ENCODE measurements around the gene ADAMTS2.

Gene ADAMTS2

DNA sequence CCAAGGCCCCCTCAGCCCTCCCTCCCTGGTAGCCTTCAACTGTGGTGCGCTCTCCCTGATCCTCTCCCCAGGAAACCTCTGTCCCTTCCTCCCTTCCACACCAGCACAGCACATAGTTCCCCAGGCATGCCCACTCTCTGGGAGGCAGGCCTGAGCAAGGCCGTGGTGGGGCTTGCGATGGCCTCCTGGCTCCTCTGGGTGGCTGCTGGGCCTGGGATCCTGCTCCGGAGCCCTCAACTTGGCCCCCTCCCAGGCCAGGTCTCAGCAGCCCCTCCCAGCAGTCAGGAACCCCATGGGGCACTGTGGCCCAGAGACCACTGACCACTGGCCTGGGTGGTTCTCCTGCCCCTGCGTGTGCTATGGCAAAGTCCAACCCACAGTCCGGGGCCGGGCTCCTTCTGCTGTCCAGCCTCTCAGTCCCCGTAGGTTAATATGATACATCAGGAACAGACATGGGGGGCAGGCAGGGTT lies 159.3 kb downstream of the ADAMTS2 start:
- Histone ChIP-seq H3K27me3 (replicated peaks in 2 of 5; ENCODE audit: control insufficient read depth in 4 of 5, insufficient read depth in 5 of 5, low read length in 4 of 5) (peaks cover 0 to 2% (median 0%) of the 10 kb centered on the region in 5 experiments), H3K27ac (ENCODE audit: insufficient read depth in 1 of 2, low read depth in 1 of 2, low read length in 2 of 2, poor library complexity in 1 of 2, severe bottlenecking in 2 of 2) (no peak overlapping the region), H3K4me1 (ENCODE audit: control extremely low read depth in 1 of 4, control insufficient read depth in 4 of 4, insufficient read depth in 4 of 4, low read length in 3 of 4) (peaks cover 0 to 25% (median 17%) of the 10 kb centered on the region in 4 experiments), H3K9me3 (ENCODE audit: control extremely low read depth in 1 of 5, control insufficient read depth in 4 of 5, insufficient read depth in 2 of 5, low read depth in 1 of 5, low read length in 4 of 5) (no peaks in the 10 kb centered on the region), H3K36me3 (ENCODE audit: control insufficient read depth in 4 of 4, insufficient read depth in 4 of 4, low read length in 3 of 4) (no peaks in the 10 kb centered on the region), H3K4me3 (ENCODE audit: control insufficient read depth in 1 of 7, extremely low read depth in 1 of 7, insufficient read depth in 4 of 7, low read depth in 2 of 7, low read length in 6 of 7) (no peak overlapping the region)
- ChIA-PET POLR2A (no interaction called here), CTCF (interaction anchor here (1.0 kb wide), 1 partner anchor 19 kb away, joined by 4 read pairs; no protein-coding TSS in a partner anchor)
- DNase-seq: no peak
- 97% methylated on average over 8 of the region's 8 CpGs for WGBS (ENCODE audit: insufficient coverage)

DNA sequence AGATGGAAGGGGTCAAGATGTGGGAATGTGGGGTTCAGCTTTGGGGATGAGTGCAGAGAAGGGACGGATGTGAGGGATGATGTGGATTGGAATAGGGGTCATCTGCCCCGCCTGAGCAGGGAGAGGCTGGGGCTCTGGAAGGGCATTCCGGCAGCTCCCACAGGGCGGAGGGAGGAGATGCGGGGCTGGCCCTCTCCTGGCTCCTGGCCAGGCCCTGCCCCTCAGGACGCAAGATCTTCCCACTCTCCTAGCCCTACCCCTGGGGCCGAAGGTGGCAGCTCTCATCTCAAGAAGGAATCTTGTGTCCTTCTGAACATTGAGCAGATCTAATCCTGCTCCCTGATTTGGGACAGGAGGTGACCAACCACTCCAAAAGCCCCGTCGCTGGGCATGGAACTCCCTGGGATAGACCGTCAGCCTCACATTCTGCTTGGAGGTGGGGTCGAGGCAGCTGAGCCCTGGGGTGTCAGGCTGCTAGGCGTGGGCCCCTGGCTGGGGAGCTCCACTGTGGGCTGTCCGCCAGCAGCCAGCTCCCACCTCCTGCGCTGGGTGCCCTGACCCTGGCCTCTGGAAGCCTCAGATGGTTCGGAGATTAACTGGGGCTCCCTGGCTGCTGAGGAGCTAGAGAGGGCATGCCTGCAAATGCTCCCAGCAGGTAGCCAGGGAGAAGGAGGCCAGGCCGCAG lies 159.9 kb downstream of the ADAMTS2 start:
- H3K4me1 ChIP-seq (ENCODE audit: control extremely low read depth in 1 of 4, control insufficient read depth in 4 of 4, insufficient read depth in 4 of 4, low read length in 3 of 4): peaks cover 0 to 26% (median 18%) of the 10 kb centered on the region in 4 experiments
- WGBS (ENCODE audit: insufficient coverage): 96% methylated on average over 16 of the region's 16 CpGs
- POLR2A ChIA-PET: no interaction called here

DNA sequence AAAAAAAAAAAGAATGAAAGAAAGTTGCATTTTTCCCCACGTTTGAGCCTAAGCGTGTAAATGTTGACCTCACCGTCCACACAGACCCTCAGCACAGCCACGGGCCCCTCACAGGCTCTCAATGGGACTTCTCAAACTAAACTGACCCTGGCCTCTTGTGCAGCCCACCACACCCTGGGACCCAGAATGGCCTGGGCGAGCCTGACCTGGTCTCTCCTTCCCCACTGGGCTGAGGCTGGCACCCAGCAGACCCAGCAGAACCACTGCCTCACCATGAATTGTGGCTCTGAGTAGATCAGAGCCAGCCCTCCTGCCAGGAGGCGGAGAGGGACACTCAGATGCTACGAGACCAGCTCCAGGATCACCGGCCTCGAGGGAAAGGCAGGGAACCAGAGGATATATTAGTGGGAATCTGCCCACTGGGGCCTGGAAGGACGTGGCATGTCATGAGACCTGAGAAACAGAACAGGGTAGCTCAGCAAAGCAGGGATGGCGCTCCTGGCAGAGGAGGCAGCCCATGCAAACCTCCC lies 160.7 kb downstream of the ADAMTS2 start:
- ChIA-PET CTCF (interaction anchor here (1.0 kb wide), 1 partner anchor 17 kb away, joined by 4 read pairs; no protein-coding TSS in a partner anchor), POLR2A (no interaction called here)
- Histone ChIP-seq H3K4me3 (ENCODE audit: control insufficient read depth in 1 of 7, extremely low read depth in 1 of 7, insufficient read depth in 4 of 7, low read depth in 2 of 7, low read length in 6 of 7) (no peak overlapping the region), H3K4me1 (ENCODE audit: control extremely low read depth in 1 of 4, control insufficient read depth in 4 of 4, insufficient read depth in 4 of 4, low read length in 3 of 4) (peaks cover 0 to 26% (median 18%) of the 10 kb centered on the region in 4 experiments), H3K27me3 (replicated peaks in 2 of 5; ENCODE audit: control insufficient read depth in 4 of 5, insufficient read depth in 5 of 5, low read length in 4 of 5) (peaks cover 0 to 2% (median 0%) of the 10 kb centered on the region in 5 experiments), H3K27ac (ENCODE audit: insufficient read depth in 1 of 2, low read depth in 1 of 2, low read length in 2 of 2, poor library complexity in 1 of 2, severe bottlenecking in 2 of 2) (no peak overlapping the region), H3K9me3 (ENCODE audit: control extremely low read depth in 1 of 5, control insufficient read depth in 4 of 5, insufficient read depth in 2 of 5, low read depth in 1 of 5, low read length in 4 of 5) (peaks cover 0 to 7% (median 0%) of the 10 kb centered on the region in 5 experiments), H3K36me3 (ENCODE audit: control insufficient read depth in 4 of 4, insufficient read depth in 4 of 4, low read length in 3 of 4) (no peaks in the 10 kb centered on the region)
- 95% methylated on average over 10 of the region's 11 CpGs for WGBS (ENCODE audit: insufficient coverage)
- no peak for DNase-seq

More for the DNA sequence above, 159.9 kb downstream of the ADAMTS2 start:
- no peak overlapping the region for H3K27ac ChIP-seq (ENCODE audit: insufficient read depth in 1 of 2, low read depth in 1 of 2, low read length in 2 of 2, poor library complexity in 1 of 2, severe bottlenecking in 2 of 2)
- H3K4me3 ChIP-seq (ENCODE audit: control insufficient read depth in 1 of 7, extremely low read depth in 1 of 7, insufficient read depth in 4 of 7, low read depth in 2 of 7, low read length in 6 of 7): no peak overlapping the region
- peaks cover 0 to 2% (median 0%) of the 10 kb centered on the region in 5 experiments for H3K27me3 ChIP-seq (replicated peaks in 2 of 5; ENCODE audit: control insufficient read depth in 4 of 5, insufficient read depth in 5 of 5, low read length in 4 of 5)
- CTCF ChIA-PET: interaction anchor here (1.0 kb wide), 1 partner anchor 18 kb away, joined by 4 read pairs; no protein-coding TSS in a partner anchor
- H3K9me3 ChIP-seq (ENCODE audit: control extremely low read depth in 1 of 5, control insufficient read depth in 4 of 5, insufficient read depth in 2 of 5, low read depth in 1 of 5, low read length in 4 of 5): peaks cover 0 to 3% (median 0%) of the 10 kb centered on the region in 5 experiments
- no peaks in the 10 kb centered on the region for H3K36me3 ChIP-seq (ENCODE audit: control insufficient read depth in 4 of 4, insufficient read depth in 4 of 4, low read length in 3 of 4)
- no peak for DNase-seq

- no peak for DNase-seq
- H3K4me1 ChIP-seq (ENCODE audit: control extremely low read depth in 1 of 4, control insufficient read depth in 4 of 4, insufficient read depth in 4 of 4, low read length in 3 of 4): peaks cover 0 to 26% (median 18%) of the 10 kb centered on the region in 4 experiments
- POLR2A ChIA-PET: no interaction called here
- H3K27me3 ChIP-seq (replicated peaks in 2 of 5; ENCODE audit: control insufficient read depth in 4 of 5, insufficient read depth in 5 of 5, low read length in 4 of 5): peaks cover 0 to 2% (median 0%) of the 10 kb centered on the region in 5 experiments
- H3K36me3 ChIP-seq (ENCODE audit: control insufficient read depth in 4 of 4, insufficient read depth in 4 of 4, low read length in 3 of 4): no peaks in the 10 kb centered on the region
- H3K9me3 ChIP-seq (ENCODE audit: control extremely low read depth in 1 of 5, control insufficient read depth in 4 of 5, insufficient read depth in 2 of 5, low read depth in 1 of 5, low read length in 4 of 5): peaks cover 0 to 7% (median 0%) of the 10 kb centered on the region in 5 experiments
- CTCF ChIA-PET: no interaction called here
- no peak overlapping the region for H3K27ac ChIP-seq (ENCODE audit: insufficient read depth in 1 of 2, low read depth in 1 of 2, low read length in 2 of 2, poor library complexity in 1 of 2, severe bottlenecking in 2 of 2)
- no peak overlapping the region for H3K4me3 ChIP-seq (ENCODE audit: control insufficient read depth in 1 of 7, extremely low read depth in 1 of 7, insufficient read depth in 4 of 7, low read depth in 2 of 7, low read length in 6 of 7)
Measured at GRCh38 chr5:179183481-179183880, 161.8 kb downstream of the ADAMTS2 start.

GRCh38 chr5:179182601-179183000 lies 162.7 kb downstream of the ADAMTS2 start:
- Histone ChIP-seq H3K4me1 (ENCODE audit: control extremely low read depth in 1 of 4, control insufficient read depth in 4 of 4, insufficient read depth in 4 of 4, low read length in 3 of 4) (peaks cover 0 to 26% (median 18%) of the 10 kb centered on the region in 4 experiments), H3K27me3 (replicated peaks in 2 of 5; ENCODE audit: control insufficient read depth in 4 of 5, insufficient read depth in 5 of 5, low read length in 4 of 5) (peaks cover 0 to 4% (median 0%) of the 10 kb centered on the region in 5 experiments), H3K27ac (ENCODE audit: insufficient read depth in 1 of 2, low read depth in 1 of 2, low read length in 2 of 2, poor library complexity in 1 of 2, severe bottlenecking in 2 of 2) (no peak overlapping the region), H3K4me3 (ENCODE audit: control insufficient read depth in 1 of 7, extremely low read depth in 1 of 7, insufficient read depth in 4 of 7, low read depth in 2 of 7, low read length in 6 of 7) (no peak overlapping the region), H3K36me3 (ENCODE audit: control insufficient read depth in 4 of 4, insufficient read depth in 4 of 4, low read length in 3 of 4) (no peaks in the 10 kb centered on the region), H3K9me3 (ENCODE audit: control extremely low read depth in 1 of 5, control insufficient read depth in 4 of 5, insufficient read depth in 2 of 5, low read depth in 1 of 5, low read length in 4 of 5) (peaks cover 0 to 7% (median 0%) of the 10 kb centered on the region in 5 experiments)
- ChIA-PET POLR2A (no interaction called here), CTCF (interaction anchor here (1.7 to 1.9 kb wide), 2 partner anchors 14 to 16 kb away, joined by 4 to 5 read pairs; no protein-coding TSS in a partner anchor)
- DNase-seq: no peak
- WGBS (ENCODE audit: insufficient coverage): 97% methylated on average over 8 of the region's 13 CpGs

DNA sequence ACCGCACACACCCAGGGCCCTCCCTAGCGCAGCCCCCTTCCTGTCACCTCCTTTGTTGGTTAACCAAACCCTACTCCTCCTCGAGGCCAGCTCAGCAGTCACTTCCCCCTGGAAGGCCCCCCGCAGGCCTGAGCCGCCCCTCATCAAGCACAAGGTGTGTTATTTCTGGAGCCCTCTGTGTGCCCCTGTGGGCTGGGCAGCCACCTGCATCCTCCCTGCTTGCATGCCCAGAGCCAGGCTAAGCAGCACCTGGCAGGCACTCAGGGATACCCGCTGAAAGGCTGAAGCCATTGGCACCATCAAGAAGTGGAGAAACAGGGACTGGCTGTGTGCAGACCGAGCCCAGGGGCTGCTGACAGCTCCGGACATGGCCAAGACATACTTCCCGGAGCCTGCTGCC lies 163.3 kb downstream of the ADAMTS2 start:
- Histone ChIP-seq H3K36me3 (ENCODE audit: control insufficient read depth in 4 of 4, insufficient read depth in 4 of 4, low read length in 3 of 4) (no peaks in the 10 kb centered on the region), H3K9me3 (ENCODE audit: control extremely low read depth in 1 of 5, control insufficient read depth in 4 of 5, insufficient read depth in 2 of 5, low read depth in 1 of 5, low read length in 4 of 5) (peaks cover 0 to 7% (median 0%) of the 10 kb centered on the region in 5 experiments), H3K27ac (ENCODE audit: insufficient read depth in 1 of 2, low read depth in 1 of 2, low read length in 2 of 2, poor library complexity in 1 of 2, severe bottlenecking in 2 of 2) (no peak overlapping the region), H3K4me1 (ENCODE audit: control extremely low read depth in 1 of 4, control insufficient read depth in 4 of 4, insufficient read depth in 4 of 4, low read length in 3 of 4) (peaks cover 0 to 26% (median 18%) of the 10 kb centered on the region in 4 experiments), H3K27me3 (replicated peaks in 2 of 5; ENCODE audit: control insufficient read depth in 4 of 5, insufficient read depth in 5 of 5, low read length in 4 of 5) (peaks cover 0 to 4% (median 0%) of the 10 kb centered on the region in 5 experiments), H3K4me3 (ENCODE audit: control insufficient read depth in 1 of 7, extremely low read depth in 1 of 7, insufficient read depth in 4 of 7, low read depth in 2 of 7, low read length in 6 of 7) (peak overlapping the region in 1 of 7 experiments; percentile 50)
- WGBS (ENCODE audit: insufficient coverage): 12% methylated on average over 9 of the region's 9 CpGs
- CTCF ChIA-PET: interaction anchor here (1.7 to 1.9 kb wide), 2 partner anchors 13 to 16 kb away, joined by 4 to 5 read pairs; no protein-coding TSS in a partner anchor
- POLR2A ChIA-PET: no interaction called here
- DNase-seq: peak; percentile 13 to 78 (median 74)

Data from common myeloid progenitor, CD34-positive (primary cell).